Neural crest cell (in vitro differentiated cells): ENCODE results near the gene OAT. TPM values are rescaled to one million over a fixed set of nuclear protein-coding genes. Genes with fewer than 3 reads are reported as not detected.

Experiments used
- DNase-seq: peaks from one replicate; pipeline ENCODE4 v3.0.0; 2021; ENCODE audit warnings: low read depth, mixed read lengths, low spot score
- H3K27ac Mint-ChIP-seq: one replicate; pipeline ENCODE4 v1.8.0; 2021; ENCODE audit warnings: mild to moderate bottlenecking, mixed read lengths; ENCODE audit not compliant: unreplicated experiment
- H3K27me3 Mint-ChIP-seq: 2 replicates; pipeline ENCODE4 v1.8.0; 2021; ENCODE audit warnings: low read depth, mild to moderate bottlenecking, mixed read lengths
- H3K36me3 Mint-ChIP-seq: 2 replicates; pipeline ENCODE4 v1.8.0; 2021; ENCODE audit warnings: low read depth, mild to moderate bottlenecking, mixed read lengths
- H3K4me1 Mint-ChIP-seq: 2 replicates; pipeline ENCODE4 v1.8.0; 2021; ENCODE audit warnings: mixed read lengths
- H3K4me3 Mint-ChIP-seq: one replicate; pipeline ENCODE4 v1.8.0; 2021; ENCODE audit warnings: mild to moderate bottlenecking, mixed read lengths
- H3K9me3 Mint-ChIP-seq: 2 replicates; pipeline ENCODE4 v1.8.0; 2021; ENCODE audit warnings: mixed read lengths
- total RNA-seq: library from RNA; stranded (reverse); gene quantifications from 2 replicates; pipeline ENCODE4 v1.2.1, GENCODE V29; 2021
- TF ChIP-seq, protein P1 (sequence below): fragments of 200-600 bp; sonication (generic); conservative IDR thresholded peaks from 2 replicates; pipeline ENCODE4 v1.5.0; 2021; ENCODE audit warnings: antibody characterized with exemption, mild to moderate bottlenecking

OAT gene
- total RNA-seq, 1 donor from 2014 or later = 42.5 TPM

DNA sequence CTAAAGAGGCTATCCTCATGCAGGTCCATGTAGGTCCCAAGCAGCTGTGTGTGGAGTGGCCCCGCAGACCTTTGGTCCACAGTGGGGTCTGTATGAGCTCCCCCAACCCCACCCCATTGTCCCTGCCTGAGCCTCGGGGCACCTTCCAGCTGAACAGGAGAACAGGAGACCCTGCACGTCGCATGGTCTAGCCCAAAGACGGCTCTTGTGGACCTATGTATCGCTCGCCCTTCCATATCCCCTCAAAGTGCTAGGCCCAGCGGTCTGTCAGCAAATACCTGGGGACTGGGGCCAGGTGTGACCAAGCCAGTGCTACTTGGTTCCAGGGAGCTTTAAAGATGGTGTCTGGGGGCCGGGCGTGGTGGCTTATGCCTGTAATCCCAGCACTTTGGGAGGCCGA is 43.0 kb downstream of the OAT start:
- Mint-ChIP-seq H3K4me3 (no peak overlapping the region), H3K27me3 (peaks cover 37% of the 10 kb centered on the region), H3K36me3 (no peaks in the 10 kb centered on the region), H3K27ac (no peak overlapping the region), H3K4me1 (peaks cover 9% of the 10 kb centered on the region), H3K9me3 (no peaks in the 10 kb centered on the region)
- TF ChIP-seq, protein P1, sequence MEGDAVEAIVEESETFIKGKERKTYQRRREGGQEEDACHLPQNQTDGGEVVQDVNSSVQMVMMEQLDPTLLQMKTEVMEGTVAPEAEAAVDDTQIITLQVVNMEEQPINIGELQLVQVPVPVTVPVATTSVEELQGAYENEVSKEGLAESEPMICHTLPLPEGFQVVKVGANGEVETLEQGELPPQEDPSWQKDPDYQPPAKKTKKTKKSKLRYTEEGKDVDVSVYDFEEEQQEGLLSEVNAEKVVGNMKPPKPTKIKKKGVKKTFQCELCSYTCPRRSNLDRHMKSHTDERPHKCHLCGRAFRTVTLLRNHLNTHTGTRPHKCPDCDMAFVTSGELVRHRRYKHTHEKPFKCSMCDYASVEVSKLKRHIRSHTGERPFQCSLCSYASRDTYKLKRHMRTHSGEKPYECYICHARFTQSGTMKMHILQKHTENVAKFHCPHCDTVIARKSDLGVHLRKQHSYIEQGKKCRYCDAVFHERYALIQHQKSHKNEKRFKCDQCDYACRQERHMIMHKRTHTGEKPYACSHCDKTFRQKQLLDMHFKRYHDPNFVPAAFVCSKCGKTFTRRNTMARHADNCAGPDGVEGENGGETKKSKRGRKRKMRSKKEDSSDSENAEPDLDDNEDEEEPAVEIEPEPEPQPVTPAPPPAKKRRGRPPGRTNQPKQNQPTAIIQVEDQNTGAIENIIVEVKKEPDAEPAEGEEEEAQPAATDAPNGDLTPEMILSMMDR = no peak
- DNase-seq = no peak

DNA sequence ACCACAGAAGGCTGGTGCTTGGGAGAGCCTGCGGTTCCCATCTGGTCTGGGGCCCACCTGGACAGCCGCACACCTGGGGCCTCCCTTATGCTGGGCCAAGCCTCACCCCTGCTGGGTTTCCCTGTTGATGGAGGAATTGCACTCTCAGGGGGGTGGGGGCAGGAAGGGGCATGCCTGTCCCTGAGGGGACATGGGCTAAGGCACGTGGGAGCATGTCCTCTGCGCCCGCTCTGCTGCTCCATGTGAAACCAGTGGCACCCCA is 43.4 kb downstream of the OAT start:
- DNase-seq = no peak
- Mint-ChIP-seq H3K27ac (no peak overlapping the region), H3K9me3 (no peaks in the 10 kb centered on the region), H3K27me3 (peaks cover 33% of the 10 kb centered on the region), H3K4me3 (no peak overlapping the region), H3K4me1 (peaks cover 9% of the 10 kb centered on the region), H3K36me3 (no peaks in the 10 kb centered on the region)
- TF ChIP-seq, protein P1 = no peak

DNA sequence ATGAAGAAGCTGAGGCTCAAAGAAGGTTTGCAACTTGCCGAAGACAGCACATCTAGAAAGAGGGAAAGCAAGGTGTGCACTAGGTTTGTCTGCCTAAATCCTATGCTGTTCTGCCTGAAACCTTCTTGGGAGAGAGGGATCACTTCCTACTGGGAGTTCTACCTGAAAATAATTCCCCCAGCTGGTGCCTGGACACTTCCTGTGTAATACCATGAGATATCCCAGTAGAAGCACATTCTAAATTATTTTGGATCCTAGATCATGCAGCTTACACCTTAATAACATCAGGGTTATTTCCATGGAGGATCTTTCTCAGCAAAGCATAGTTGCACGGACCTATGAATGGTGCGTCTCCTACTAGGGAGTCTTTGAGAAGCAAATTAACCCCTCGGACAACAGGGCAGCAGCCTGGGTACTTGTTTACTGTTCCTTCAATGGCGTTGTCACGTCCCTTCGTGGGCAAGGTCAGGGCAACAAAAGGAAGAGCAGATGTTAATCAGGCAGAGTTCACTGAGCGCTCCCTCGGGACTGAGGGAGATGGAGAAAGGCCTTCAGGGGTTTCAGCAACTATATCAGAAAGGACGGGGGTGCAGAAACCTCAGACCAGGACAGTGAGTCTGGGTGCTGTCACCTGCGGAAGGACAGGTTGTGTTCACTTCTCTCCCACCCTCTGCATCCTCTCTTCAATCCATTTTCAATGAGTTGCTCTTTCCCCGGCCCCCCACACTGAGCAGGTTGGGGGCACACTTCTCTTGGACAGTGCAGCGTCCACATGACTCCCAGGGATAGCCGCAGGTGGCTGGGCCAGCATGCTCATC is 44.0 kb downstream of the OAT start:
- Mint-ChIP-seq H3K27ac (no peak overlapping the region), H3K9me3 (no peaks in the 10 kb centered on the region), H3K36me3 (no peaks in the 10 kb centered on the region), H3K4me3 (no peak overlapping the region), H3K4me1 (peaks cover 9% of the 10 kb centered on the region), H3K27me3 (peaks cover 35% of the 10 kb centered on the region)
- no peak for DNase-seq
- TF ChIP-seq, protein P1 = no peak

DNA sequence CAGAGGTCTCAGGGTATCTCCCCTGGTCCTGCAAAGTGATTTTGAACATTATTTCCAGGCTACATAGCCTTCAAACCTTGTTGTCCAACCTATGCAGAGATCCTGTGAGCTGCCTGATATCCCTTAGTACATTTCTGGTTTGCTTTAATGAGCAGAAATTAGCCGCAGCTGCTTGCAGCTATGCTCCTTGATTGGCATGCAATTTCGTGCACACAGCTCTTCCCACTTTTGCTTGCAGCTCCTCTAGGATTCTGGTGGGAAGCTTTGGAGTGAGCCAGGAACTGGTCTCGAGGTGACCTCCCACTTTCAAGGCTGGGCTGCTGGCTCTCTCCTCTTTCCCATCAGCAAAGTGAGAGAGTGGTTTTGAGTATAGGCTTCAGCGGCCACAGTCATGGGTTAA is 45.8 kb downstream of the OAT start:
- H3K4me3 Mint-ChIP-seq = no peak overlapping the region
- TF ChIP-seq, protein P1 = no peak
- H3K9me3 Mint-ChIP-seq = no peaks in the 10 kb centered on the region
- H3K27me3 Mint-ChIP-seq = peaks cover 29% of the 10 kb centered on the region
- DNase-seq = no peak
- no peak overlapping the region for H3K27ac Mint-ChIP-seq
- H3K36me3 Mint-ChIP-seq = no peaks in the 10 kb centered on the region
- peaks cover 9% of the 10 kb centered on the region for H3K4me1 Mint-ChIP-seq

DNA sequence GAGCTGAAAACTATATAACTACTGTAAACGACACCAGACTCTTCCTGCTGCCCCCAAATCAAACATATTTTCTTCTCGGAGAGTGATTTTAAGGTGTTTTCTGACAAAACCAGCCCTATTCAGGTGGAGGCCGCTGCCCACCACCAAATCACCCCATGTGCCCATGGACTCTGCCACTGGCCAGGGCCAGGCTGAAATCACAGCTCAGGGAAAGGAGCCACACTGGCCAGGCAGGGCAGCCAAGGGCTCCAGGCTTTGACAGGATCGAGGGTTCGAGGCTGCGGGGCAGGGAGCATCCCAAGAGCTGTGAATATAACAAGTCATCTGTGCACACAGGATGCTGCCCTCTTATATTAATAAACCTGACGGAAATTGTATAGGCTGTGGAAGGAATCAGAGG is 48.3 kb downstream of the OAT start:
- H3K36me3 Mint-ChIP-seq = no peaks in the 10 kb centered on the region
- no peak for DNase-seq
- TF ChIP-seq, protein P1 = no peak
- H3K27ac Mint-ChIP-seq = no peak overlapping the region
- no peak overlapping the region for H3K4me3 Mint-ChIP-seq
- peaks cover 21% of the 10 kb centered on the region for H3K27me3 Mint-ChIP-seq
- H3K4me1 Mint-ChIP-seq = peaks cover 9% of the 10 kb centered on the region
- H3K9me3 Mint-ChIP-seq = no peaks in the 10 kb centered on the region
